SK-N-SH (cell line): Measurements from ENCODE around the gene TCF15. TPM values are rescaled to one million over a fixed set of nuclear protein-coding genes. Genes with fewer than 3 reads are reported as not detected.

Experiments used
- CTCF ChIA-PET: fragments of 300-600, 350-600 bp; formaldehyde crosslinking; extraction: SDS; loops from one replicate; lab custom pipeline; 2021; lab: Yijun Ruan, JAX
- POLR2A ChIA-PET: fragments of 350-600 bp; sonication (Branson Sonifier 250); formaldehyde crosslinking; extraction: SDS; loops from one replicate; lab custom pipeline; 2020; ENCODE audit warnings: antibody characterized with exemption, inconsistent platforms; lab: Yijun Ruan, JAX
- DNase-seq: peaks from one replicate; pipeline ENCODE4 v3.0.0; 2012
- H2AFZ ChIP-seq: fragments of 200-600 bp; sonication (generic); 2 replicates; pipeline ENCODE4 v1.8.1; 2016; ENCODE audit warnings: antibody characterized with exemption, mild to moderate bottlenecking, low read depth
- H3F3A ChIP-seq: fragments of 200-600 bp; sonication (generic); replicated peaks from 2 replicates; pipeline ENCODE3; 2016; ENCODE audit warnings: antibody characterized with exemption, mild to moderate bottlenecking; ENCODE audit not compliant: insufficient read depth
- H3K27ac ChIP-seq, 2 experiments: fragments of 200-500 bp in 1 of 2; fragments of 200-600 bp in 1 of 2; sonication (Bioruptor generic) in 1 of 2; sonication (generic), shearing (Covaris generic) in 1 of 2; 2 replicates each; pipeline versions ENCODE4 v1.5.1 to v1.6.1; 2014 to 2016; ENCODE audit warnings: low read depth in 2 of 2, inconsistent platforms in 1 of 2, low read length in 1 of 2, mild to moderate bottlenecking in 1 of 2, mixed read lengths in 1 of 2
- H3K27me3 ChIP-seq: fragments of 200-600 bp; sonication (generic), shearing (Covaris generic); 2 replicates; pipeline ENCODE4 v1.6.1; 2016; ENCODE audit warnings: mixed run types; ENCODE audit not compliant: insufficient read depth
- H3K36me3 ChIP-seq, 2 experiments: fragments of 200-500 bp in 1 of 2; fragments of 200-600 bp in 1 of 2; sonication (Bioruptor generic) in 1 of 2; sonication (generic) in 1 of 2; replicated peaks in 1 of 2; 2 replicates each; pipeline versions ENCODE3 to v1.5.1; 2014 to 2016; ENCODE audit warnings: low read length in 1 of 2, mild to moderate bottlenecking in 1 of 2; ENCODE audit not compliant: insufficient read depth in 2 of 2, control insufficient read depth in 1 of 2
- H3K4me1 ChIP-seq, 2 experiments: fragments of 200-500 bp in 1 of 2; fragments of 200-600 bp in 1 of 2; sonication (Bioruptor generic) in 1 of 2; sonication (generic), shearing (Covaris generic) in 1 of 2; 2 replicates each; pipeline versions ENCODE4 v1.5.1 to v1.6.1; 2014 to 2016; ENCODE audit warnings: low read depth in 1 of 2, low read length in 1 of 2, mixed run types in 1 of 2; ENCODE audit not compliant: insufficient read depth in 2 of 2, control insufficient read depth in 1 of 2
- H3K4me2 ChIP-seq: fragments of 200-600 bp; sonication (generic), shearing (Covaris generic); 2 replicates; pipeline ENCODE4 v1.6.1; 2017; ENCODE audit warnings: mixed run types
- H3K4me3 ChIP-seq, 2 experiments: fragments of 200-500 bp in 1 of 2; fragments of 200-600 bp in 1 of 2; sonication (Bioruptor generic) in 1 of 2; sonication (generic), shearing (Covaris generic) in 1 of 2; 2 replicates each; pipeline versions ENCODE4 v1.5.1 to v1.8.1; 2014 to 2016; ENCODE audit warnings: low read depth in 2 of 2, inconsistent platforms in 1 of 2, low read length in 1 of 2, mild to moderate bottlenecking in 1 of 2, mixed read lengths in 1 of 2, moderate library complexity in 1 of 2
- H3K79me2 ChIP-seq: fragments of 200-600 bp; sonication (generic); 2 replicates; pipeline ENCODE4 v1.8.1; 2017; ENCODE audit warnings: mild to moderate bottlenecking; ENCODE audit not compliant: insufficient read depth
- H3K9ac ChIP-seq: fragments of 200-600 bp; sonication (generic); 2 replicates; pipeline ENCODE4 v1.6.1; 2017; ENCODE audit warnings: mixed run types
- H3K9me2 ChIP-seq: fragments of 200-600 bp; sonication (generic); 2 replicates; pipeline ENCODE4 v1.6.1; 2017; ENCODE audit warnings: mixed run types
- H3K9me3 ChIP-seq: fragments of 200-600 bp; sonication (generic); 2 replicates; pipeline ENCODE4 v1.6.1; 2017; ENCODE audit warnings: mixed run types, mild to moderate bottlenecking, moderate library complexity
- H4K20me1 ChIP-seq: fragments of 200-600 bp; sonication (generic); 2 replicates; pipeline ENCODE4 v1.6.1; 2017; ENCODE audit warnings: mild to moderate bottlenecking, mixed run types; ENCODE audit not compliant: insufficient read depth
- CHD2 ChIP-seq: fragments of 150-350 bp; IDR thresholded peaks from 2 replicates; pipeline ENCODE4 v1.6.1; 2018; ENCODE audit warnings: low read length; ENCODE audit not compliant: partially characterized antibody
- CTCF ChIP-seq: fragments of 200-600 bp; sonication (generic); IDR thresholded peaks from 2 replicates; pipeline ENCODE4 v1.6.1; 2017; ENCODE audit warnings: antibody characterized with exemption, mild to moderate bottlenecking, moderate library complexity
- ELF1 ChIP-seq: IDR thresholded peaks from 2 replicates; pipeline ENCODE4 v1.4.0; 2012
- FOSL2 ChIP-seq: IDR thresholded peaks from 2 replicates; pipeline ENCODE4 v1.4.0; 2012; ENCODE audit warnings: low read depth, mild to moderate bottlenecking, moderate library complexity, borderline replicate concordance
- FOXJ3 ChIP-seq: sonication (generic); formaldehyde crosslinking; IDR thresholded peaks from 2 replicates; pipeline ENCODE4 v1.5.1; 2020; ENCODE audit warnings: mild to moderate bottlenecking, missing genetic modification reagents
- FOXM1 ChIP-seq: IDR thresholded peaks from 2 replicates; pipeline ENCODE4 v1.4.0; 2012; ENCODE audit warnings: low read depth, mild to moderate bottlenecking
- GABPA ChIP-seq: IDR thresholded peaks from 2 replicates; pipeline ENCODE4 v1.4.0; 2012; ENCODE audit warnings: low read depth, mild to moderate bottlenecking
- GATA2 ChIP-seq: sonication (generic); formaldehyde crosslinking; IDR thresholded peaks from 2 replicates; pipeline ENCODE4 v1.5.0; 2020; ENCODE audit warnings: mild to moderate bottlenecking, missing genetic modification reagents
- JUND ChIP-seq: IDR thresholded peaks from 2 replicates; pipeline ENCODE4 v1.4.0; 2012
- MEF2A ChIP-seq: IDR thresholded peaks from 2 replicates; pipeline ENCODE4 v1.4.0; 2012; ENCODE audit warnings: low read depth, borderline replicate concordance
- NFIC ChIP-seq: IDR thresholded peaks from 2 replicates; pipeline ENCODE4 v1.4.0; 2012; ENCODE audit warnings: borderline replicate concordance
- PBX3 ChIP-seq: IDR thresholded peaks from 2 replicates; pipeline ENCODE4; 2012
- POLR2AphosphoS5 ChIP-seq: IDR thresholded peaks from 2 replicates; pipeline ENCODE4 v1.6.1; 2012; ENCODE audit warnings: low read depth, low read length
- RAD21 ChIP-seq: IDR thresholded peaks from 2 replicates; pipeline ENCODE4 v1.6.1; 2012; ENCODE audit warnings: mild to moderate bottlenecking, low read length
- RCOR1 ChIP-seq: fragments of 150-350 bp; IDR thresholded peaks from 2 replicates; pipeline ENCODE4 v1.6.1; 2017; ENCODE audit warnings: antibody characterized with exemption, low read length
- RFX5 ChIP-seq: IDR thresholded peaks from 2 replicates; pipeline ENCODE4 v1.6.1; 2012; ENCODE audit warnings: mild to moderate bottlenecking, improper control_type of control experiment, low read length
- RXRA ChIP-seq: IDR thresholded peaks from 2 replicates; pipeline ENCODE4 v1.4.0; 2012; ENCODE audit warnings: low read depth, mild to moderate bottlenecking, borderline replicate concordance
- SMC3 ChIP-seq: IDR thresholded peaks from 2 replicates; pipeline ENCODE4 v1.6.1; 2012; ENCODE audit warnings: low read depth, low read length, improper control_type of control experiment
- TAF1 ChIP-seq: IDR thresholded peaks from 2 replicates; pipeline ENCODE4 v1.6.1; 2012; ENCODE audit warnings: low read depth, mild to moderate bottlenecking, low read length, moderate library complexity, borderline replicate concordance
- TCF12 ChIP-seq: IDR thresholded peaks from 2 replicates; pipeline ENCODE4 v1.4.0; 2012
- YY1 ChIP-seq: IDR thresholded peaks from 2 replicates; pipeline ENCODE4 v1.4.0; 2012; ENCODE audit warnings: low read depth, mild to moderate bottlenecking
- WGBS: methylation state at CpG from one replicate; pipeline ENCODE4 v1.1.6; 2017; ENCODE audit warnings: low lambda C conversion rate; 5-methylcytosine and 5-hydroxymethylcytosine counted together
- polyA plus RNA-seq, 3 experiments: library from polyadenylated mRNA; depleted of rRNA; stranded (reverse); fragments of >200 nt; gene quantifications; 2 replicates each; pipeline ENCODE4 v1.2.3, GENCODE V29; 2012
- TF ChIP-seq, protein P1 (sequence below): IDR thresholded peaks from 2 replicates; pipeline ENCODE4 v1.4.0; 2012; ENCODE audit warnings: low read depth, borderline replicate concordance

TCF15 gene
- polyA plus RNA-seq, 1 of the 3 experiments (the other 2 are of a cell fraction): not detected

GRCh38 chr20:655726-656624, 45.9 kb upstream of the TCF15 start:
- Histone ChIP-seq H3K4me3 (no peak overlapping the region), H3K9me3 (no peaks in the 10 kb centered on the region), H3K9me2 (no peaks in the 10 kb centered on the region), H3F3A (no peaks in the 10 kb centered on the region), H4K20me1 (no peaks in the 10 kb centered on the region), H3K79me2 (peaks cover 20% of the 10 kb centered on the region), H3K9ac (no peak overlapping the region), H3K4me1 (peaks cover 0 to 17% of the 10 kb centered on the region in 2 experiments; a peak in 2 of 4 replicates), H3K27me3 (no peaks in the 10 kb centered on the region; the same call in 1 of the 2 replicates), H3K4me2 (no peak overlapping the region), H2AFZ (no peak overlapping the region), H3K27ac (no peak overlapping the region), H3K36me3 (no peaks in the 10 kb centered on the region)
- POLR2A ChIA-PET: no interaction called here
- WGBS: 71% methylated on average over 11 of the region's 11 CpGs
- TF ChIP-seq RFX5 (no peak), GATA2 (CRISPR knock-in tag) (no peak), SMC3 (no peak), FOSL2 (no peak), RAD21 (no peak), NFIC (no peak), JUND (no peak), TCF12 (no peak), RXRA (no peak), ELF1 (no peak), GABPA (no peak), FOXJ3 (CRISPR knock-in tag) (no peak), CHD2 (no peak), POLR2AphosphoS5 (no peak), FOXM1 (no peak), CTCF (no peak)
- TF ChIP-seq, protein P1, sequence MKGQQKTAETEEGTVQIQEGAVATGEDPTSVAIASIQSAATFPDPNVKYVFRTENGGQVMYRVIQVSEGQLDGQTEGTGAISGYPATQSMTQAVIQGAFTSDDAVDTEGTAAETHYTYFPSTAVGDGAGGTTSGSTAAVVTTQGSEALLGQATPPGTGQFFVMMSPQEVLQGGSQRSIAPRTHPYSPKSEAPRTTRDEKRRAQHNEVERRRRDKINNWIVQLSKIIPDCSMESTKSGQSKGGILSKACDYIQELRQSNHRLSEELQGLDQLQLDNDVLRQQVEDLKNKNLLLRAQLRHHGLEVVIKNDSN: no peak
- no peak for DNase-seq
- CTCF ChIA-PET: interaction anchor here (1.3 to 3.9 kb wide), 5 partner anchors 11 to 83 kb away, joined by 3 to 23 read pairs (median 13); no protein-coding TSS in a partner anchor

GRCh38 chr20:654417-654750, 44.3 kb upstream of the TCF15 start:
- Histone ChIP-seq H3K9me3 (no peaks in the 10 kb centered on the region), H3K9ac (no peak overlapping the region), H3F3A (no peaks in the 10 kb centered on the region), H3K4me1 (peaks cover 0 to 17% of the 10 kb centered on the region in 2 experiments; a peak in 2 of 4 replicates), H4K20me1 (0 out of 2 replicates have a peak, but pooled peaks cover 7% of the 10 kb centered on the region), H2AFZ (no peak overlapping the region), H3K36me3 (peaks cover 4 to 12% of the 10 kb centered on the region in 2 experiments), H3K79me2 (peaks cover 28% of the 10 kb centered on the region), H3K9me2 (no peaks in the 10 kb centered on the region), H3K27ac (no peak overlapping the region), H3K4me3 (no peak overlapping the region), H3K27me3 (no peaks in the 10 kb centered on the region; the same call in 1 of the 2 replicates), H3K4me2 (no peak overlapping the region)
- ChIA-PET CTCF (interaction anchor here (0.7 to 3.9 kb wide), 7 partner anchors 9 to 85 kb away, joined by 3 to 23 read pairs (median 9); no protein-coding TSS in a partner anchor), POLR2A (no interaction called here)
- DNase-seq: no peak
- WGBS: over 99% methylated on average over 3 of the region's 3 CpGs
- TF ChIP-seq RCOR1 (no peak), MEF2A (no peak), PBX3 (no peak), CTCF (no peak), TAF1 (no peak), YY1 (no peak)
